ENCODE results near the gene CHRM1.

Gene CHRM1

GRCh38 chr11:62882431-62882749 is 38.8 kb downstream of the CHRM1 start:
- TF ChIP-seq CTCF (IDR thresholded peaks at IDR 0.05; ENCODE audit: borderline replicate concordance, insufficient read depth, low read depth, low read length) = no peak
- H3K4me3 ChIP-seq (ENCODE audit: low read depth, low read length) = no peak overlapping the region

- peak overlapping the region; percentile 99 for H3K4me3 ChIP-seq (ENCODE audit: low read depth, low read length)
- TF ChIP-seq CTCF (IDR thresholded peaks at IDR 0.05; ENCODE audit: borderline replicate concordance, insufficient read depth, low read depth, low read length) = no peak
Observed at GRCh38 chr11:62881579-62882430, 39.4 kb downstream of the CHRM1 start.

GRCh38 chr11:62880803-62881578 is 40.2 kb downstream of the CHRM1 start, which contains the start of gene SLC3A2:
Gene SLC3A2 (plus strand): TSS chr11:62880896. CDS start chr11:62881024, 128 bp downstream.
- peak within 1 kb of the TSS; percentile 99 for H3K4me3 ChIP-seq (ENCODE audit: low read depth, low read length)
- TF ChIP-seq CTCF (IDR thresholded peaks at IDR 0.05; ENCODE audit: borderline replicate concordance, insufficient read depth, low read depth, low read length) = peak; percentile 90

GRCh38 chr11:62880231-62880802 is 40.8 kb downstream of the CHRM1 start:
- no peak for TF ChIP-seq CTCF (IDR thresholded peaks at IDR 0.05; ENCODE audit: borderline replicate concordance, insufficient read depth, low read depth, low read length)
- peak overlapping the region; percentile 99 for H3K4me3 ChIP-seq (ENCODE audit: low read depth, low read length)

GRCh38 chr11:62879235-62879978 is 41.8 kb downstream of the CHRM1 start:
- no peak overlapping the region for H3K4me3 ChIP-seq (ENCODE audit: low read depth, low read length)
- no peak for TF ChIP-seq CTCF (IDR thresholded peaks at IDR 0.05; ENCODE audit: borderline replicate concordance, insufficient read depth, low read depth, low read length)

- TF ChIP-seq CTCF (IDR thresholded peaks at IDR 0.05; ENCODE audit: borderline replicate concordance, insufficient read depth, low read depth, low read length) = no peak
- H3K4me3 ChIP-seq (ENCODE audit: low read depth, low read length) = no peak overlapping the region
Observed at GRCh38 chr11:62876712-62877111, 44.5 kb downstream of the CHRM1 start.

All from GM12875 (cell line).